GM19397 (cell line): ENCODE measurements around the gene BTG1.

ENCODE experiments used
- ATAC-seq: cut with Tn5 transposase; IDR thresholded peaks from one replicate; pipeline ENCODE4 v1.9.1; 2021; ENCODE audit warnings: mild to moderate bottlenecking, moderate library complexity; ENCODE audit not compliant: unreplicated experiment

The BTG1 gene, protein sequence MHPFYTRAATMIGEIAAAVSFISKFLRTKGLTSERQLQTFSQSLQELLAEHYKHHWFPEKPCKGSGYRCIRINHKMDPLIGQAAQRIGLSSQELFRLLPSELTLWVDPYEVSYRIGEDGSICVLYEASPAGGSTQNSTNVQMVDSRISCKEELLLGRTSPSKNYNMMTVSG

DNA sequence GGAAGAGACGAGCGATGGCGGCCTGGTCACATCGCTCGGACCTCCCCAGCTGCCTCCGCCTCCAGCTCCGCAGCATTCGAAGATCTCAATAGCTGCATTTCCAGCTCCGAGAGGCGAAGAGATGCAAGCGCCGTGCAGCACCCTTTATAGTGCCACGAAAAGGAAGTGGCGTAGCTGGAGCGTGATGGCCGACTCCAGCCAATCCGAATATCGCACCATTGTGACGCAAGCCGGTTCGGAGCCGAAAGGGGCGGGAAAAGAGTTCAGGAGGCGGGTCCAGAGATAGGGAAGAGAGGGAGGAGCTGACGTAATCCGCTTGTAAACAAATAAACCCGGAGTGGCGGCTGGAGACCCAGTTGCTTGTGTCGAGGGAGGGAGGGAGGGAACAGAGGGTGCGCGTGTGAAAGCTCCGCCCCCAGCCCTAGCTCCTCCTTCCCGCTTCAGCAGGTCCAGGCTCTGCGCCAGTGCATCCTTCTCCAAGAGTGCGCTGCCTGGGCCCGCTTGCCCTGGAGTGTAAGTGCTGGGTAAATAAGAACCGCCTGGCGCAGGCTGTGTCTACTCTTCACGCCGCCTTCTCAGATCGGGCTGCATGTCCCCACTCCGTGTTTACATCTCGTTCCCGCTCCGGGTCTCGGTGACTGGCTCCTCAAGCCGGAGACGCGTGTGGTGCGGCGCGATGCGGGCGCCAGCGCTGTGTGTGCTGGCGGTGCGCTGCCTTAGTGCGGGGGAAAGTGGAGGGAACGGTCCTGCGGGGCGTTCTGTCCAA lies at the start of gene BTG1:
Gene BTG1 (minus strand): TSS at position 116 of the 766 bp plus-strand sequence. CDS start 311 bp downstream, outside the sequence.
- ATAC-seq = peak; percentile 68

DNA sequence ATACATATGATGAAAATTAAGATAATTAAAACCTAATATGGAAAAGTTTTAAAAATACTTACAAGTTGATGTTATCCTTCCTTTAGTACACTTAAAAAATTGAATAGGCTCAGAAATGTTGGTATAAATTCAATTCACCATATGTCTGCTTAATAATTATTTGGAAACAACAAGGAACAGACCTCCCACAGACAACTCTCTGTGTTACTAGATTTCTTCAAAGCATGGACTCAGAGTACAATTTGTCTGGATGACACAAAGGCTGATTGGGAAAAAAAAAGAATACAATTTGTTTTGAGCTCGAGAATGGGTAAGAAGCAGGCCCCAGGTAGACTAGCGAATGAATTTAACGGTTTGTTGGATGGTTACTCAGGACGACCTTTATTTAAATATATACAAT lies 48.9 kb upstream of the BTG1 start:
- no peak for ATAC-seq

DNA sequence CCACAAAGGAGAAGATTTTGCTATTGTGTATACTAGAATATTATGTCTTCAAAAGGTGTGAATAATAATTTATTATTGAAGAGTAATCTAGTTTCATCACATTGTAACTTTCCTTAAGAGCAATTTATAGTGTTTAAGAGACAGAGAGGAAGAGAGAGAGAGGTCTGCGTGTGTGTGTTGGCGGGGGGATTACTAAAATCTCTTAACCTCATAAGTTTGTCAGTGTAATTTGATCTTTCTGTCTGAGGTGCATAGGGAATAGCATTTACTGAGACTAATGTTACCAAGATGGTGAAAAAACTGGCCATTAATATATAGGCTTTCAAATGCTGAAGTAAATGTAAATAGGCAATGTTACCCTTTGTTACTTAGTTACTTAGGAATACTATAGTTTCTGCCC lies 48.2 kb upstream of the BTG1 start:
- ATAC-seq = no peak

DNA sequence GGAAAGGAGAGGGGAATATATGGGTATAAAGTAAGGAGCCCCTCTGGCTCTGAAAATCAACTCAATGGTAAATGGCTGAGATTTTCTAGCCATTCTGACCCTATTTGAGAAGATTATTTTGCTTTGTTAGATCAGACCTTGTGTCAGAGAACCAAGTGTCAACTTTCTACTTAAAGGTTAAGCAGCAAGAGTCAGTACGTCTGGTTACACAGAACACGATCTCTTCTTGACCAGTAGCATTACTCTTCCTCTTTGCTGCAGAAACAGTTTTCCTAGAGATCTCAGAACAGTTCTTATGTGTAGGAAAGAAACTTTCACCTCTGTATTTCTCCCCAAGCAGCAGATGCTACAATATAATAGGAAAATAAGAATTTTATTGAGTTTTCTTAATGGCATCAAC lies 47.4 kb upstream of the BTG1 start:
- no peak for ATAC-seq

DNA sequence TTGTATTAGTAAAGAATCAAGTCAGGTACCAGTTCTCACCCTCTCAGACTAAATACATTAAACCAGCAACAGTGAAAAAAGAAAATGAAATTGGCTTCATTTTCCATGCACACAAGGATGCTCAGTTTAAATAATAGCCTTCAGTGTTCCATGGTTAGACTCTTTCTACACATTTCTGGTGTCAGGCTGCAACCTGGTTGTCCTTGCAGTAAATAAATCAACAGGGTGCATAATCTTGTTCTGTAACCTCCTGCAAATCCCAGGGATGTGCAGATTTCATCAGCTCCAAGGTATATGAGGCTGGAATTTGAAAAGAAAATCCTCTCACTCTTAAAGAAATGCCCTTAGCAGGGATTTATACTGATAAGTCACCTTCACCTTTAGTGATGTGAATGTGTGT lies 46.7 kb upstream of the BTG1 start:
- ATAC-seq = no peak

DNA sequence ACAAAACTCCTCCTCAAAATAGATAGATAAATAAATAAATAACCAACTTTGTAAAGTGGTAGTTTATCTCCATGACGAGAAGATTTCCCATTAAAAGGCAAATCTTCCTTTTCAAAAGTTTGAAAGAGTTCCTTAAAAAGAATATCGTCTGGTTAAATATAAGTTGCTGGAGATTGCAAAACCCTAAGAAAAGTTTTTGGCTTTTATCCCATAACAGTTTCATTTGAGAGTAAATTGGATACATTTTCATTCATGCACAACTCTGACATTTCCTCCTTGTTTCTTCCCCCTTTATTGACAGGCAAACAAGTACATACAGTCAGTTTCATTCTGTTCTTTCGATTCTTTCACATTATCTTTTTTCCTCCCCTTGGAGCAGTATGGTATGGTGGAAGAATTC lies 45.4 kb upstream of the BTG1 start:
- no peak for ATAC-seq

DNA sequence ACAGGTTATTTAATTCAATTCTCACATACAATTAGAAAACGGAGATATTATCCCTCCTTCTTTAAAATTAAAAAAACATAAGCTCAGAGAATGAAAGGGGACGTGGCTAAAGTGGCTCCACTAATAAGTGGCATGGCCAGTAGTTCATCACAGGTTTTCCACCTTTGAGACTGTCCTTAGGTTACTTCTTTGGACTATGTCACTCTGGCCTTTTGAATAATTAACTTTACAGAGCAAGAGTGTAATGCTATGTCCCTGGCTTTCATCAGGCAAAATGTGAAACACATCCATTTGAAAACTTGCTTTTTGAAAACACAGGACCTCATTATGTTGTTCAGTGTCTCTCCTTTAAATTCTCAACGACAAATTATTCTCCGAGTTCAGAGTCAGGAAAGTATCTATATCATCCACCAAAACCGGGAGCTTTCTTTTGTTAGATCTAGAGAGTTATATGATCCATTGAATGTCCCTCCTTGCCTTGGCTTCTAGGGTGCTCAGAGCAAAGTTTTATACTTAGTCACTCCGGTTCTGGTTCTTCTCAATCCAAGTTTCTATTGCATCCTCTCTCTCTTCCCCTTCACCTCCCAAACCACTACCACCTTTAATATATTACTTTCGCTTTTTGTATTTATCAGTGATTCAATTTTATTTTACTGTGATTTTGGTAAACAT lies 43.0 kb upstream of the BTG1 start:
- no peak for ATAC-seq

DNA sequence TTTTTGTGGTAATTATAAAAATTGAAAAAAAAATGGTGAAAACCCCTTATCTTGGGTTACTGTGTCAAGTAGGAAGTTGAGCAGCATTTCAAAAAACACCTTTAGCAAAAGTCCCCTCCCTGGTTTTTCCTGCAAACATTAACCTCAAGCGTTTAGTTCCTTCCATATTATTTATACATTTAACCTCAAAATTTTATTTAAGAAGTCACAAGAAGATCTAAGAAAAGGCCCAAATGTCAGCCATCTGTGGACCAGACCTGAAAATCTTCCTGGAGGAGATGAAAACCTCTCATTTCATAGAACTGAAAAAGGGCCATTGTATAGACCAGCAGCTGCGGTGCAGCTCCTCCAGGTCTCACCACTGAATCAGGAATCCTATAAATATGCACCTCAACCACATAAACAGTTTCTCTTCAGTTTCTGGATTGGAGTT lies 40.4 kb upstream of the BTG1 start:
- peak; percentile 32 for ATAC-seq

DNA sequence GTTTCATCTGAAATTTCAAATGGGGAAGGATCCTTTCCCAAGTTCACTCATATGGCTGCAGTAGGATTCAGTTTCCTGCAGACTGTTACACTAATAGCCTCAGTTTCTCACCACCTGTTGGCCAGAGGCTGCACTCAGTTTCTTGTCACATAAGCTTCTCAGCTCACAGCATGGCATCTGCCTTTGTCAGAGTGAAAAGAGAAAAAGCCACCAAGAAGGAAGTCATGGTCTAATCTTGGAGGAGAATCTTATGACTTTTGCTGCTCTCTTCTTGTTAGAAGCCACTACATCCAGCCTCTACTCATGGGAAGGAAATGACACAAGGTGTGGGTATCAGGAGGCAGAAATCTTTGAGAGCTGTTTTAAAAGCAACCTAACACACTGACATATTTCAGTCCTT lies 39.4 kb upstream of the BTG1 start:
- peak; percentile 72 for ATAC-seq

DNA sequence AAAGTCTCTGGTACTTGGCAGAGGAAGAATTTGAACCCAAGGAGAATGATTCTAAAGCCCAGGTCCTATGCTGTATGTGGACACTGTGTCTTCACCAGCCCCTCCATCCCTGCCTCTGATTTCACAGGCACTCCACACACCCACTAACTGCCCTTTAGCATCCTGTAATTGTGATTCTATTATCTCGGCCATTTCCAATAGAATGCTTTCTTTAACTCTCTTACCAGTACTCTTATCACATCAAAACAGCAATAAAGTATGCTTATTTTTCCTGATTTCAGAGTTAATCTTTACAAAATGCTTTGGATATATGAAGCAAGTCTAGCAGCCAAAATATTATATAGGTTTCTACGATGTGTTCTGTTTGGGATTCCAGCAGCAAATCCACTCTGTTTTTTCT lies 37.9 kb upstream of the BTG1 start:
- no peak for ATAC-seq

DNA sequence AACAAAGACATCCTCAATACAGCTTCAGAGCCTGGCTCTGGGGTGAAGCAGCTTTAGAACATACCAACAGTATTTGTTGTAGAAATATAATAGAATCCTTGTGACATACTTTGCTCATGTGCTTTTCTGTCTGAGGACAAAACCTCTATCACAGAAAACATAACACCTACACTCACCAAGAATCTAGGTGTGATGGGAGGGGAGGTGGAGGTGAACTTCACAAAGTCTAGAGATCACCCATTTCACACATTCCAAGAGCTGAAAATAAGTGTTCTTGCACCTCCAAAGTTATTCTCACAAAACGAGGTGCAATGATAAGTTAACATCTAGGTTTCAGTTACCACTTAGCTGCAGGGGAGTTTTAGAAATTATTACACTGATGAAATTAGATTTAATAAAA lies 32.7 kb upstream of the BTG1 start:
- ATAC-seq = no peak

DNA sequence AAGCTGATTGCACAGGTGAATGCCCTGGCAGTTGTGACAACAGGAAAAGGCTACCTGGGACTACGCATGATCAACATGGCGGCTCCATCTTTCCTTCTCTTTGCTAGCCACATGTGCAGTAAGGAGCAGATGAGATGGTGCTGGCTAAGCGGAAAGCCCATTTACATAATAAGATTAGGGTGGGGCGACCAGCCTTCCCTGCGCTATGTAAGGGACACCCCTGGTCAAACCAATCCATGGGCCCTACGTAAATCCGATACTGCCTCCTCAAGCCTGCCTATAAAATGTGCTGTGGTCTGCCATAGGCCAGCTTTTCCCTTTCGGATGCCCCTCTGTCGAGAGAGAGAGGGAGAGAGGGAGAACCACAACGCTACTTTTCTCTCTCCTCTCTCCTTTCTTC lies 31.0 kb upstream of the BTG1 start:
- ATAC-seq = no peak

DNA sequence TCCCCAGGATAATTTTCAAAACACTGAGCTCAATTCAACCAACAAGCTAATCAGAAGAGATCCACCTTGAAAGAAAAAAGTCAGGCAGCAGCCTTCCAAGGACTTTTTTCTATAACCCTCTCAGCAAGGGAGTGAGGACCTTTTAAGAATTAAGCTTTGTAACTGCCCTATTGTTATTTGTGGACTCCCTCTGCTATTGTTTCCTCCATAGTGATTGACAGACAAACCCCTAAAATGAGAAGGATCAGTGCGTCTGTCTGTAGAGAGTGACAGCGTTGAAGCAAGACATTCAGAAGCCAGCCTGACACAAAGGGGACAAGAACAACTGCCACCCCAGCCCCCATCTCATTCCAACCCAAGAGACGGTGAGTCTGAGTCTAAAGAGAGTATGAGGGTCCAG lies 30.3 kb upstream of the BTG1 start:
- no peak for ATAC-seq

DNA sequence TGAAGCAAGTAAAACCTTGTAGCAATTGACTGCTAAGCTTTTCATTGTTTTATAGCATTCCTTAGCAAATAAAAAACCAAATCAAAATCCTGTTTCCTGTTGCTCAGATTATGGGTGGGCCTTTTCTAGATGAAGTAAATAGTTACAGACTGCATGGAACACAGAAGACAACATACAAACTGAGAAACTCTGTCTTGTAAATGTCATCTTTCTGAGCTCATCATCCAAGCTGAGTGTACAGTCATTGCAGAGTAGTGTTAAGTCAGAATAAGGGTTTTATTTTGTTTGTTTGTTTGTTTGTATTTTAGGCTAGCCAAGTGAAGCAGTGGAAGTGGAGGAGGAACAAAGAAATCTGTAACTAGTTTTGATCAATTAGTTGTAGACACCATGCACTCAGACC lies 24.4 kb upstream of the BTG1 start:
- ATAC-seq = no peak

DNA sequence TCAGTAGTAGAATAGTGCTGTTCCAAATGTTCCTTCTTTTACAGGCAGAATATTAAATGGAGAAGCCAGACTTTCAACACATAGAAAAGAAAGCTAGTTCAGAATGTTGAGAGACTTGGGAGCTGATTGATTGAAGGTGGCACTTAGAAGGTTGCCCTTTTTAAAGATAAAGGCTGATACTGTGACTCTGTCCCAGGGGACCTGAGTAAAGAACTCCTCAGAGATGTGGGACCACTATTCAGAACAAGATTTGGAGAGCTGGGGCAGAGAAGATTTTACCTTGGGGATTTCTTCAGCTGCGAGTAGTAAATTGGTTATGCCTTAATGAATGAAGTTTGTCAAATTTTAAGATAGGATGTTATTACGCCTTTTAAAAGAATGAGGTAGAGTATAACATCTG lies 21.4 kb upstream of the BTG1 start:
- ATAC-seq = no peak

DNA sequence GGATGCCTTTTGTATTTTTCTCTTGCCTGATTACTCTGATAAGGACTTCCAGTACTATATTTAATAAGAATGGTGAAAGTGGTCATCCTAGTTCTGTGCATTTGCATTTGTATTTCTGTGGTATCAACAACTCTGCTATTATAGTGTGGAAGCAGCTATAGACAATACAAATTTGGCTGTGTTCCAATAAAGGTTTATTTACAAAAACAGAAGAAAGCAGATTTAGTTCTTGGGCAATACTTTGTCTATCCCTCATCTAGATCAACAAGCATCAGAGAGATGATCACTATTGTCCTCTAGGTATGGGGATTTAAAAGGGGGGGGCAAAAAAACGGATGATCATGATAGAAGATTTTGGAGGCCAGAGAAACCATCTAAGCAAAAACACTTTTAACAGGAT lies 19.1 kb upstream of the BTG1 start:
- no peak for ATAC-seq

DNA sequence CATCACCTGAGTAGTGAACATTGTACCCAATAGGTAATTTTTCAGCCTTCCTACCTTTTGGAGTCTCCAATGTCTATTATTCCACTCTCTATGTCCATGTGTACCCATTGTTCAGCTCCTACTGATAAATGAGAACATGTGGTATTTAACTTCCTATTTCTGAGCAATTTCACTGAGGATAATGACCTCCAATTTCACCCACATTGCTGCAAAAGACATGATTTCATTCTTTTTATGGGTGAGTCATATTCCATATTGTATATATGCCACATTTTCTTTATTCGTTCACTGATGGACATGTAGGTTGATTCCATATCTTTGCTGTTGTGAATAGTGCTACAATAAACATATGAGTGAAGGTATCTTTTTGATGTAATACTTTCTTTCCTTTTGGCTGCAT lies 16.4 kb upstream of the BTG1 start:
- no peak for ATAC-seq

DNA sequence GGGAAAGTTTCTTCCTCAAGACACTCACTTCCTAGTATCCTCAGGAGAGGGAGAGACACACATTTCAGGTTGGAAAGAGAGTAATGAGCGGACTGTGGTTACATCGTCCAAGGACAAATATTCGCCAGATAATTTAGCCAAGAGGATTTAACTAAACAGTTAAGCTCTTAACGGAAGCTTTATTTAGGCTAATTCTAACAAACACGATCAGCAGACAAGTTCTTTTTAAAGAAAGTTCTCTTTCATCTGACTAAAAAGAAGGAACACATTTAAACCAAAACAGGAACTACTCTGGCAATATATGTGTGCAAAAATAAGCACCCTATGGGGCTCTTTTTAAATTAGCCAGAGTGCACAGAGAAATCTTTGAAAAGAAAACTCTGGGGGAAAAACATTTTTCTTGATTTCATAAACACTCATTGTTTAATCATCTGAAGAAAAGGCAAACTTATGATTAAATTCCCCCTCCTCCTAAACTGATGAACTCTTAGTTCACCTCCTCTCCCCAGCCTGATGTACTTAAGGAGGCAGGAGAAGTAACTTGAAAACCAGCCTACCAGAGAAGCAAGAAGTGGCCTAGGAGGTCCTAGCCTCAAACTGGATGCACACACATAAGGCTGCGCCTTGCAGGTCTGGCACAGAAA lies 13.3 kb upstream of the BTG1 start:
- peak; percentile 52 for ATAC-seq

DNA sequence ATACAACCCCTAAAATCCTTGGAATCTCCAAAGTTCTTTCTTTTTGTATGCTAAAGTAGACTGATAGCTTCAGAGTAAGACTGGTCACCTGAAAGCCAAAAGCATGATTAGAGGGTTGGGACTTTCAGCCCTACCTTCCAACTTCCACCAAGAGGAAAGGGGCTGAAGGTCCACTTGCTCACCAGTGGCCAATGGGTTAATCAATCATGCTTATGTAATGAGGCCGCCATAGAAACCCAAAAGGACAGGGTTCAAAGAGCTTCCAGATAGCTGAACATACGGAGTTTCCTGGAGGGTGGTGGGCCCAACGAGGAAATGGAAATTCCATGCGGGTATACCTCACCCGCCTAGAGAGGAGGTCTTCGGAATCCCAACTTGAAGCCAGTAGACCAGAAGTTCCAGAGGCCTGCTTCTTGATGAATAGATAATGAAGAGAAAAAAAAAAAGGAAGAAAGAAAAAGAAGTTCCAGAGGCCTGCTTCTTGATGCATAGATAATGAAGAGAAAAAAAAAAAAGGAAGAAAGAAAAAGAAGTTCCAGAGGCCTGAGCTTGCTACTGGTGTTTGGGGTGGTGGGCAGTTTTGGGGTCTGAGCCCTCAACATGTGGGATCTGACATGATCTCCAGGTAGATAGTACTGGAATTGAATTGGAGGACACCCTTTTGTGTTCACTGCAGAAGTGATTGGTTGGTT lies 11.2 kb upstream of the BTG1 start:
- ATAC-seq = no peak

DNA sequence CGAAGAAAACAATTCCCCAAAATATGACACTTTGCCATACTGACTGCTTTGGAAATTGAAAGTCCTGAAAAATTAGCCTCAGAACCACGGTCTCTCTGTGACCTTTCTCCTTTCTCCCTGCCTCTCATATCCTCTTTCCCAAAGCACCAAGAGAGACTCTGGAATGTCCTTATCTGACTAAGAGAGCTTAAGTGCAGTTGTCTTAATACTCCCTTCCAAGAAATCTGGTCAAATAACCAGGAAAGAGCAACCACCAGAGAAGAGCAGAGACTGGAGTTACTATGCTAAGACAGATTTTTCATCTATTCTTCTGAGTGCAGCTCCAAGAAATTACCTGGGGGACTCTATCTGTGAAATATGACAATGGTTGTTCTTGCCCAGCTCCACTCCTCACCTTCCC lies 10.5 kb upstream of the BTG1 start:
- ATAC-seq = no peak

DNA sequence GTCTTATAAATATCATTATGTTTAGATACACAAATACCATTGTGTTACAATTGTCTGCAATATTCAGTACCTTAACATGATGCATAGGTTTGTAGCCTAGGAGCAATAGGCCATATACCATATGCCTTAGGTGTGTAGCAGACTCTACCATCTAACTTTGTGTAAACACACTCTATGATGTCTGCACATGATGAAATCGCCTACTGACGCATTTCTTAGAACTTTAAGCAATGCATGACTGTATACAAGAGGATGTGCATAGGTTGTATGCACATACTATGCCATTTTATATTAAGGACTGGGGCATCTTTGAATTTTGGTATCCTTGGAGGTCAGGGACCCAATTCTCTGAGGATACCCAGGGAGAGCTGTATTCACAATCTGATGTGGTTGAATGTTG lies 10.1 kb upstream of the BTG1 start:
- no peak for ATAC-seq
